Measurements from ENCODE around the gene HAUS8.

DNA sequence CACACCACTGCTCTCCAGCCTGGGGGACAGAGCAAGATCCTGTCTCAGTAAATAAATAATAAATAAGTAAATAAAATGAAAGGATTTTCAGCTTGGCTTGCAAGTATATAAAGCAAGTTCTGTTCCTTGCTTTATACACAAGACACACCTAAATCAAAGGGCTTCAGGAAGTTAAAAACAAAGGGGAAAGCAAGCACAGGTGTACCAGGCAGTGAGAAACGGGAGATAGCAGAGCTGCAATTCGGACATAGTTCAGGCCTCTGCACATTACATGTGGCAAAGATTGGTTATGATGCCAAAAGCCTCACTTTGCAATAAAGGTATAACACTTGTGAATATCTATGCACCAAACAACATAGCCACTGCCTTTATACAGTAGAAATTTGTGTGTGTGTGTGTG lies 47.8 kb upstream of the HAUS8 start:
- TF ChIP-seq, protein P1, sequence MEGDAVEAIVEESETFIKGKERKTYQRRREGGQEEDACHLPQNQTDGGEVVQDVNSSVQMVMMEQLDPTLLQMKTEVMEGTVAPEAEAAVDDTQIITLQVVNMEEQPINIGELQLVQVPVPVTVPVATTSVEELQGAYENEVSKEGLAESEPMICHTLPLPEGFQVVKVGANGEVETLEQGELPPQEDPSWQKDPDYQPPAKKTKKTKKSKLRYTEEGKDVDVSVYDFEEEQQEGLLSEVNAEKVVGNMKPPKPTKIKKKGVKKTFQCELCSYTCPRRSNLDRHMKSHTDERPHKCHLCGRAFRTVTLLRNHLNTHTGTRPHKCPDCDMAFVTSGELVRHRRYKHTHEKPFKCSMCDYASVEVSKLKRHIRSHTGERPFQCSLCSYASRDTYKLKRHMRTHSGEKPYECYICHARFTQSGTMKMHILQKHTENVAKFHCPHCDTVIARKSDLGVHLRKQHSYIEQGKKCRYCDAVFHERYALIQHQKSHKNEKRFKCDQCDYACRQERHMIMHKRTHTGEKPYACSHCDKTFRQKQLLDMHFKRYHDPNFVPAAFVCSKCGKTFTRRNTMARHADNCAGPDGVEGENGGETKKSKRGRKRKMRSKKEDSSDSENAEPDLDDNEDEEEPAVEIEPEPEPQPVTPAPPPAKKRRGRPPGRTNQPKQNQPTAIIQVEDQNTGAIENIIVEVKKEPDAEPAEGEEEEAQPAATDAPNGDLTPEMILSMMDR (conservative IDR thresholded peaks at IDR 0.05; ENCODE audit: low read depth, low read length): no peak
- TF ChIP-seq EZH2phosphoT487 (IDR thresholded peaks at IDR 0.05; ENCODE audit: borderline replicate concordance, low read length): no peak
- TF ChIP-seq EZH2 (IDR thresholded peaks at IDR 0.05; ENCODE audit: low read length, unreplicated experiment): no peak

Data from PC-3 (cell line).